H1 (cell line): Measurements from ENCODE around the gene PCDHB16. TPM values are rescaled to one million over a fixed set of nuclear protein-coding genes. Genes with fewer than 3 reads are reported as not detected.

Experiments used
- CTCF ChIA-PET: fragments of 300-600 bp; sonication (Branson Sonifier 250); formaldehyde crosslinking; loops from one replicate; lab custom pipeline; 2021; ENCODE audit not compliant: partially characterized antibody; lab: Charles Lee
- POLR2A ChIA-PET: fragments of 300-600 bp; sonication (Branson Sonifier 250); formaldehyde crosslinking; loops from one replicate; lab custom pipeline; 2021; ENCODE audit warnings: inconsistent platforms; ENCODE audit not compliant: partially characterized antibody; lab: Charles Lee
- DNase-seq, 2 experiments: peaks; one replicate each; pipeline versions ENCODE4 v3.0.0 to v3.0.0-alpha.2; 2010 to 2022; ENCODE audit warnings: low spot score in 2 of 2, low read depth in 1 of 2, mixed read lengths in 1 of 2
- FAIRE-seq: peaks from 2 replicates; lab custom pipeline; 2011; peaks lifted over from hg19 to GRCh38; lab: Jason Lieb, UNC
- H2AFZ ChIP-seq: 2 replicates; pipeline ENCODE4 v1.8.1; 2012; ENCODE audit warnings: low read length, inconsistent platforms
- H2AK5ac ChIP-seq: 2 replicates; pipeline ENCODE4 v1.6.1; 2013; ENCODE audit warnings: low read depth, low read length
- H2BK120ac ChIP-seq: replicated peaks from 2 replicates; pipeline ENCODE3; 2013; ENCODE audit warnings: low read depth, low read length, inconsistent platforms
- H2BK12ac ChIP-seq: 2 replicates; pipeline ENCODE4 v1.6.1; 2013; ENCODE audit warnings: low read depth, low read length
- H2BK15ac ChIP-seq: 2 replicates; pipeline ENCODE4 v1.6.1; 2013; ENCODE audit warnings: low read length
- H2BK20ac ChIP-seq: 2 replicates; pipeline ENCODE4 v1.6.1; 2013; ENCODE audit warnings: low read length
- H2BK5ac ChIP-seq: 2 replicates; pipeline ENCODE4 v1.6.1; 2013; ENCODE audit warnings: low read depth, low read length
- H3K14ac ChIP-seq: 2 replicates; pipeline ENCODE4 v1.6.1; 2013; ENCODE audit warnings: inconsistent platforms; ENCODE audit not compliant: insufficient read length
- H3K18ac ChIP-seq: 2 replicates; pipeline ENCODE4 v1.6.1; 2013; ENCODE audit warnings: low read length; ENCODE audit errors: extremely low read depth
- H3K23ac ChIP-seq: 2 replicates; pipeline ENCODE4 v1.6.1; 2013; ENCODE audit warnings: inconsistent platforms; ENCODE audit not compliant: insufficient read length
- H3K23me2 ChIP-seq: 2 replicates; pipeline ENCODE4 v1.6.1; 2013; ENCODE audit warnings: low read depth, low read length
- H3K27ac ChIP-seq: 2 replicates; pipeline ENCODE4 v1.6.1; 2011; ENCODE audit warnings: low read depth, low read length, inconsistent platforms
- H3K27me3 ChIP-seq, 4 experiments: replicated peaks in 1 of 4; 1 replicate in 1 of 4; 2 replicates in 3 of 4; pipeline versions ENCODE4 v1.6.1 to v1.8.1; 2011 to 2013; ENCODE audit warnings: low read length in 3 of 4, mild to moderate bottlenecking in 3 of 4, inconsistent platforms in 2 of 4, mixed read lengths in 2 of 4, moderate library complexity in 1 of 4; ENCODE audit not compliant: control insufficient read depth in 3 of 4, insufficient read depth in 3 of 4; ENCODE audit errors: extremely low read depth in 1 of 4
- H3K36me3 ChIP-seq, 4 experiments: 2 replicates each; pipeline versions ENCODE4 v1.6.1 to v1.8.1; 2011 to 2013; ENCODE audit warnings: mild to moderate bottlenecking in 4 of 4, low read length in 3 of 4, moderate library complexity in 2 of 4, control low read depth in 1 of 4, inconsistent platforms in 1 of 4; ENCODE audit not compliant: insufficient read depth in 4 of 4, control insufficient read depth in 2 of 4
- H3K4ac ChIP-seq: replicated peaks from 2 replicates; pipeline ENCODE3; 2013; ENCODE audit warnings: low read length, low read depth, mixed read lengths, inconsistent platforms; ENCODE audit not compliant: insufficient read length
- H3K4me1 ChIP-seq, 4 experiments: replicated peaks in 1 of 4; 1 replicate in 1 of 4; 2 replicates in 3 of 4; pipeline versions ENCODE4 v1.6.1 to v1.8.1; 2011 to 2013; ENCODE audit warnings: low read length in 3 of 4, inconsistent platforms in 2 of 4, mixed read lengths in 1 of 4; ENCODE audit not compliant: insufficient read depth in 4 of 4, control insufficient read depth in 3 of 4
- H3K4me2 ChIP-seq, 2 experiments: 2 replicates each; pipeline versions ENCODE4 v1.6.1 to v1.8.1; 2011 to 2013; ENCODE audit warnings: low read depth in 2 of 2, low read length in 2 of 2, control low read depth in 1 of 2, inconsistent platforms in 1 of 2, mild to moderate bottlenecking in 1 of 2; ENCODE audit not compliant: insufficient read depth in 1 of 2
- H3K4me3 ChIP-seq, 4 experiments: fragments of 200-600, 300-600 bp in 1 of 4; sonication (generic), shearing (Covaris generic), sonication (Bioruptor Twin) in 1 of 4; 2 replicates each; pipeline versions ENCODE4 v1.5.1 to v1.8.1; 2011 to 2016; ENCODE audit warnings: low read length in 4 of 4, low read depth in 3 of 4, control low read depth in 2 of 4, inconsistent platforms in 2 of 4, mild to moderate bottlenecking in 2 of 4, mixed read lengths in 1 of 4, moderate library complexity in 1 of 4; ENCODE audit not compliant: insufficient read depth in 2 of 4; ENCODE audit errors: extremely low read depth in 1 of 4
- H3K56ac ChIP-seq: replicated peaks from 2 replicates; pipeline ENCODE3; 2013; ENCODE audit warnings: low read depth, mild to moderate bottlenecking, mixed read lengths, low read length, inconsistent platforms; ENCODE audit not compliant: insufficient read length
- H3K79me1 ChIP-seq: 2 replicates; pipeline ENCODE4 v1.6.1; 2013; ENCODE audit warnings: low read depth, low read length, control low read depth
- H3K79me2 ChIP-seq, 2 experiments: 2 replicates each; pipeline versions ENCODE4 v1.6.1 to v1.8.1; 2012 to 2013; ENCODE audit warnings: low read length in 2 of 2, mild to moderate bottlenecking in 2 of 2, inconsistent platforms in 1 of 2; ENCODE audit not compliant: insufficient read depth in 2 of 2, control insufficient read depth in 1 of 2
- H3K9ac ChIP-seq, 4 experiments: replicated peaks in 1 of 4; 1 replicate in 1 of 4; 2 replicates in 3 of 4; pipeline versions ENCODE4 v1.6.1 to v1.8.1; 2011 to 2013; ENCODE audit warnings: low read depth in 3 of 4, low read length in 3 of 4, control low read depth in 2 of 4, mild to moderate bottlenecking in 2 of 4, moderate library complexity in 2 of 4, inconsistent platforms in 1 of 4; ENCODE audit errors: extremely low read depth in 1 of 4
- H3K9me3 ChIP-seq, 2 experiments: 2 replicates each; pipeline versions ENCODE4 v1.6.1 to v1.8.1; 2012 to 2013; ENCODE audit warnings: mild to moderate bottlenecking in 2 of 2, moderate library complexity in 2 of 2, control low read depth in 1 of 2, inconsistent platforms in 1 of 2, low read depth in 1 of 2, low read length in 1 of 2, mixed read lengths in 1 of 2; ENCODE audit not compliant: insufficient read depth in 2 of 2
- H4K20me1 ChIP-seq, 2 experiments: replicated peaks in 1 of 2; 2 replicates each; pipeline versions ENCODE3 to v1.8.1; 2011 to 2013; ENCODE audit warnings: inconsistent platforms in 2 of 2, low read length in 2 of 2, mild to moderate bottlenecking in 1 of 2; ENCODE audit not compliant: insufficient read depth in 2 of 2, control insufficient read depth in 1 of 2
- H4K5ac ChIP-seq: 2 replicates; pipeline ENCODE4 v1.6.1; 2013; ENCODE audit warnings: low read length, low read depth, mixed read lengths, inconsistent platforms; ENCODE audit not compliant: insufficient read length
- H4K8ac ChIP-seq: 2 replicates; pipeline ENCODE4 v1.8.0; 2013; ENCODE audit warnings: mild to moderate bottlenecking, moderate library complexity, low read length, inconsistent platforms; ENCODE audit not compliant: insufficient read depth; ENCODE audit errors: extremely low read depth
- H4K91ac ChIP-seq: replicated peaks from 2 replicates; pipeline ENCODE3; 2013; ENCODE audit warnings: low read length, mixed read lengths, inconsistent platforms; ENCODE audit not compliant: insufficient read length
- CTCF ChIP-seq, 3 experiments: IDR thresholded peaks; 1 replicate in 2 of 3; 2 replicates in 1 of 3; pipeline versions ENCODE4 v1.5.1 to v1.6.1; 2011; ENCODE audit warnings: low read length in 3 of 3, mild to moderate bottlenecking in 3 of 3, inconsistent platforms in 2 of 3, low read depth in 1 of 3, moderate library complexity in 1 of 3; ENCODE audit not compliant: insufficient read depth in 1 of 3; ENCODE audit errors: control extremely low read depth in 1 of 3
- RAD21 ChIP-seq, 2 experiments: IDR thresholded peaks in 1 of 2; conservative IDR thresholded peaks in 1 of 2; 2 replicates each; pipeline ENCODE4 v1.6.1; 2011; ENCODE audit warnings: low read depth in 2 of 2, low read length in 2 of 2, improper control_type of control experiment in 1 of 2, inconsistent platforms in 1 of 2, mild to moderate bottlenecking in 1 of 2, moderate library complexity in 1 of 2
- TBP ChIP-seq: IDR thresholded peaks from 2 replicates; pipeline ENCODE4 v1.6.1; 2011; ENCODE audit warnings: low read depth, low read length, improper control_type of control experiment
- WGBS, 2 experiments: shearing (Covaris generic) in 1 of 2; methylation state at CpG; one replicate each; pipeline versions ENCODE4 v1.1.6 to v1.1.7; 2013 to 2015; ENCODE audit warnings: low lambda C conversion rate in 2 of 2, mixed read lengths in 2 of 2, inconsistent platforms in 1 of 2, low coverage in 1 of 2, missing lambda C conversion rate in 1 of 2; ENCODE audit not compliant: insufficient replicate concordance in 2 of 2, insufficient coverage in 1 of 2, insufficient read length in 1 of 2; ENCODE audit errors: extremely low coverage in 1 of 2, missing lambda C conversion rate in 1 of 2; 5-methylcytosine and 5-hydroxymethylcytosine counted together
- polyA plus RNA-seq, 7 experiments: library from polyadenylated mRNA; depleted of rRNA in 3 of 7; stranded (reverse) in 5 of 7; unstranded in 2 of 7; fragments of >200 nt in 5 of 7; fragments of 200-250 nt in 2 of 7; gene quantifications; 1 replicate in 5 of 7; 2 replicates in 1 of 7; 4 replicates in 1 of 7; pipeline versions ENCODE4 v1.2.1 to v1.2.3, GENCODE V29; 2011 to 2013; ENCODE audit warnings: missing spikeins in 2 of 7, mixed read lengths in 2 of 7
- total RNA-seq: library from RNA; stranded (reverse); fragmentation: NEBNext Ultra II Directional; extraction: Animal tissue kit (Norgen Biotek cat#: 25700); gene quantifications from 2 replicates; pipeline ENCODE4 v1.2.1, GENCODE V29; 2021

PCDHB16 gene
- total and polyA plus RNA-seq, 2 of the 8 experiments (the other 6 are each of a cell fraction or from before 2014, with no cell fraction given): 2.2 to 5.2 TPM

DNA sequence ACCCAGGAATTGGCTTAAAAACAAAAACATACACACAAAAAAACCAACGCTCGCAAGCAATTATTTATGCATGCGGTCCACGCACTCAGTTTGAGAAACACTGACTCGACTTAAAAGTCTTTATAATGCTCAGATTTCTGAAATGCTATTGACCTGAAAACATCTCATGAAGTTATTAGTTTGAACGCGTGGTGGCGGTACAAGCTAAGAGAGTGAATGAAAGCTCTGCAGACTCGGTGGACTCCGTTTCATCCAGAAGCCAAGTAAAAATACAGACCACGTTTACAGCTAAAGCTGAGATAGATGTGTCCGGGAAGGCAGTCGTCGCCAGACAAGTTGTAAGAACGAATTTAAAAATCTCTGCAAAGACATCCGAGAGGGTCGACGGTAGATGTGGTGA lies 32.4 kb upstream of the PCDHB16 start, which contains the start of gene PCDHB6:
TSS of gene PCDHB6 (plus strand) at position 246 of the 400 bp plus-strand sequence. CDS start 201 bp downstream, outside the sequence.
- FAIRE-seq (no peak), DNase-seq (peak in 1 of 2 experiments; percentile 60)
- Histone ChIP-seq H3K4me1 (no peaks in the 10 kb centered on the region), H3K23ac (no peak within 1 kb of the TSS), H2BK5ac (no peak within 1 kb of the TSS), H2BK120ac (no peak within 1 kb of the TSS), H3K56ac (no peak within 1 kb of the TSS), H2AFZ (no peak within 1 kb of the TSS), H3K79me1 (no peaks in the 10 kb centered on the region), H3K36me3 (no peaks in the 10 kb centered on the region), H3K18ac (no peak within 1 kb of the TSS), H3K23me2 (no peaks in the 10 kb centered on the region), H3K4me3 (no peak within 1 kb of the TSS), H4K91ac (no peak within 1 kb of the TSS), H4K20me1 (no peaks in the 10 kb centered on the region), H3K27ac (no peak within 1 kb of the TSS), H3K79me2 (no peaks in the 10 kb centered on the region), H3K14ac (no peak within 1 kb of the TSS), H2BK15ac (no peak within 1 kb of the TSS), H2BK20ac (no peak within 1 kb of the TSS), H4K5ac (no peak within 1 kb of the TSS), H2BK12ac (no peak within 1 kb of the TSS), H4K8ac (no peak within 1 kb of the TSS; the same call in 1 of the 2 replicates), H3K9me3 (peaks cover 5 to 11% of the 10 kb centered on the region in 2 experiments; a peak in 2 of 4 replicates), H3K27me3 (no peaks in the 10 kb centered on the region), H3K9ac (no peak within 1 kb of the TSS), H2AK5ac (no peak within 1 kb of the TSS), H3K4ac (no peak within 1 kb of the TSS), H3K4me2 (no peak within 1 kb of the TSS)
- TF ChIP-seq TBP (no peak), CTCF (IDR thresholded peaks at IDR 0.05; ENCODE audit: control extremely low read depth in 1 of 3, insufficient read depth in 1 of 3, low read depth in 1 of 3, low read length in 3 of 3) (peak in 2 of 3 experiments; percentile 39 to 44; a peak in 2 of 4 replicates), RAD21 (IDR thresholded peaks at IDR 0.05 in 1 of 2, conservative IDR thresholded peaks at IDR 0.05 in 1 of 2; ENCODE audit: low read depth in 2 of 2, low read length in 2 of 2) (peak; percentile 37 to 46; a peak in 3 of 4 replicates)
- WGBS, 2 experiments: 76% methylated on average over 18 of the region's 18 CpGs; no CpG with 5 or more reads in 1 of the 2 experiments
- ChIA-PET CTCF (interaction anchor here (0.9 to 1.9 kb wide), 13 partner anchors 9 to 267 kb away, joined by 3 to 9 read pairs (median 5); partner anchors contain the start of genes PCDHB10, PCDHB11, PCDHB12 and PCDHB2), POLR2A (interaction anchor here (0.8 kb wide), 1 partner anchor 14 kb away, joined by 3 read pairs; no protein-coding TSS in a partner anchor)
